Activated naive CD4-positive, alpha-beta T cell treated with anti-CD3 and anti-CD28 coated beads, Interleukin-2, amount 10 ng/mL, durations not matched to agents 7 days and 5 days (primary cell): ENCODE data around the gene GNS.
A peak's percentile ranks its signal among the peaks of the same experiment; 100 is the strongest.

Source experiments
- CTCF ChIA-PET: fragments of 350-600 bp; sonication (Branson Sonifier 250); formaldehyde crosslinking; loops from one replicate; lab custom pipeline; 2021; ENCODE audit warnings: antibody characterized with exemption; lab: Charles Lee
- DNase-seq: peaks from one replicate; pipeline ENCODE4 v3.0.0-alpha.2; 2020
- H3K27ac Mint-ChIP-seq: one replicate; pipeline ENCODE4 v1.8.0; 2021; ENCODE audit warnings: mild to moderate bottlenecking, moderate library complexity, mixed read lengths
- H3K27me3 Mint-ChIP-seq: one replicate; pipeline ENCODE4 v1.8.0; 2021; ENCODE audit warnings: mild to moderate bottlenecking, mixed read lengths
- H3K36me3 Mint-ChIP-seq: one replicate; pipeline ENCODE4 v1.8.0; 2021; ENCODE audit warnings: mixed read lengths
- H3K4me1 Mint-ChIP-seq: one replicate; pipeline ENCODE4 v1.8.0; 2021; ENCODE audit warnings: mixed read lengths
- H3K4me3 Mint-ChIP-seq: one replicate; pipeline ENCODE4 v1.8.0; 2021; ENCODE audit warnings: mild to moderate bottlenecking, moderate library complexity, mixed read lengths
- H3K9me3 Mint-ChIP-seq: one replicate; pipeline ENCODE4 v1.8.0; 2021; ENCODE audit warnings: mixed read lengths

GNS gene

DNA sequence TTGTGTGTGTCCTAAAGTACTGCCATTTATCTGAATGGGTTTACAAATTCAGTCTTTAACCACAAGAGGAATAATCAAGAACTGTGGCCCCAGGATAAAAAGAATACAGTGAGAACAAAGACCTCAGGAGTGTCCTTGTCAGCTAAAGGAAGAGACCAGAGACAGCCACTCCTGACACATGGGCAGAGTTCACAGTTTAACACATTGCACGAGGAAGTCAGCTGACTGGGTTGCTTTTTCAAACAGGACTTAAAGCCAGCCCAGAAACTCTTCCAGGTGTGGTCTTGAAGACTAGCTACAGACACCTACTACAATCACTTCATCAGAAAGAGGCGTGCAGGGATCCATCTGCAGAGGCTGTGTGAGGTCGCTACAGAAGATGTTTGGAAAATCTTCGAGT, 42.8 kb downstream of the GNS start:
- Mint-ChIP-seq H3K4me3 (no peak overlapping the region), H3K27me3 (no peaks in the 10 kb centered on the region), H3K9me3 (no peaks in the 10 kb centered on the region), H3K4me1 (peaks cover 37% of the 10 kb centered on the region), H3K27ac (peak overlapping the region; percentile 24), H3K36me3 (peaks cover 59% of the 10 kb centered on the region)
- CTCF ChIA-PET: no interaction called here
- DNase-seq: no peak

DNA sequence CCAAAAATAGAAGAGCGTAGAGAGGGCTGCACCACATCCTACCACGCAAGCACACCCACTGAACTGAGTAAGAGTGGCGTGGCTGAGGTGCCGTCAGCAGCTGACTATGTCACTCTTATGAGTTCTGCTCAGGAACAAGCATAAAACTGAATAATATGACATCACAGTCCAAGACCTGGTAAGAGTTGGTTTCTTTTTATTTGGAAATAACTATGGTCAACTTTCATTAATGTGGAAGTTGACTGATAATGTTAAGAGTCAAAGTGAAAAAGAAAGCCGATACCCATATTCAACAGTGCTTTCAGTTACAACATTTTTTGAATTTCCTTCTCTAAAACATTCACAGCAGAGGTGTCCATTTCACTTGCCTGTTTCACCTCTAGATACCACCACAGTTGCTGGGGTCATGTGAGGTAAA, 44.6 kb downstream of the GNS start:
- Mint-ChIP-seq H3K4me3 (no peak overlapping the region), H3K36me3 (peaks cover 59% of the 10 kb centered on the region), H3K9me3 (no peaks in the 10 kb centered on the region), H3K27me3 (no peaks in the 10 kb centered on the region), H3K4me1 (peaks cover 37% of the 10 kb centered on the region), H3K27ac (no peak overlapping the region)
- DNase-seq: no peak
- CTCF ChIA-PET: interaction anchor here (1.5 to 1.8 kb wide), 2 partner anchors 17 to 82 kb away, joined by 4 read pairs; no protein-coding TSS in a partner anchor

DNA sequence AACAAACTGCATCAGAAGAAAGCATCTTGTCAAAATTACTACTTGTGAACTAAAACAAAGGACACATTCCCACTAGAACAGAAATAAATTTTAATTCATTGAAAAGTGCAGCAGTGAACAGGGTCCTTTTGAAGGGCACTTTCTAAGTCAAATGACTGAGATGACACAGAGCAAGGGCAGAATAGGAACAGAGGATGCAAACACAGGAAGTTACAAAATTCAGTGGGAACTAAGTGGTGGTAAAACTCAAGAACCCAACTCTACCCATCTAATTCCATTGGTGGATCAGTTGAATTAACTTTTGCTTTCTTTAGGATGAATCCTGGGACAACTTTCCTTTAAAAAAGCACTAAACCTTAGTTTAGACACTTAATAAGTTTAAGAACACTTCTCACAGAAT, 45.8 kb downstream of the GNS start:
- CTCF ChIA-PET: interaction anchor here (1.5 to 1.8 kb wide), 2 partner anchors 15 to 83 kb away, joined by 4 read pairs; no protein-coding TSS in a partner anchor
- Mint-ChIP-seq H3K9me3 (no peaks in the 10 kb centered on the region), H3K27me3 (no peaks in the 10 kb centered on the region), H3K4me3 (no peak overlapping the region), H3K36me3 (peaks cover 60% of the 10 kb centered on the region), H3K4me1 (peaks cover 37% of the 10 kb centered on the region), H3K27ac (no peak overlapping the region)
- no peak for DNase-seq

DNA sequence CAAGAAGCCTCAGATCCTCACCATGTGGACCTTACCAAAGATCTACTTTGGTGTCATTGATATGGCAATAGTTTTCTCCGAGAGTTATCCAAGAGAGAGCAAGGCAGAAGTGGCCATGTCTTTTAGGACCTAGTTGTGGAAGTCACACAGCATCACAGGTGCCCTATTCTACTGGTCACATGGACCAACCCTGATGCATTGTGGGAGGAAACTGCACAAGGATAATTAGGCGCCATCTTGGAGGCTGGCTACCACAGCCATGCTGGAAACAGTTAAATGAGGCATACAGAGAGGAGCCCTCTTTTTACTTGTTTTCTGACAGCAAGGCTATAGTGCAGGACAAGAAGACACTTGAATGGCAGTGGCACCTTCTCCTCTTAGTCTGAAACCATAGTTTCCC, 49.8 kb downstream of the GNS start:
- H3K27me3 Mint-ChIP-seq: no peaks in the 10 kb centered on the region
- H3K27ac Mint-ChIP-seq: no peak overlapping the region
- H3K4me1 Mint-ChIP-seq: peaks cover 14% of the 10 kb centered on the region
- CTCF ChIA-PET: no interaction called here
- DNase-seq: no peak
- H3K36me3 Mint-ChIP-seq: peaks cover 45% of the 10 kb centered on the region
- H3K9me3 Mint-ChIP-seq: no peaks in the 10 kb centered on the region
- H3K4me3 Mint-ChIP-seq: no peak overlapping the region

DNA sequence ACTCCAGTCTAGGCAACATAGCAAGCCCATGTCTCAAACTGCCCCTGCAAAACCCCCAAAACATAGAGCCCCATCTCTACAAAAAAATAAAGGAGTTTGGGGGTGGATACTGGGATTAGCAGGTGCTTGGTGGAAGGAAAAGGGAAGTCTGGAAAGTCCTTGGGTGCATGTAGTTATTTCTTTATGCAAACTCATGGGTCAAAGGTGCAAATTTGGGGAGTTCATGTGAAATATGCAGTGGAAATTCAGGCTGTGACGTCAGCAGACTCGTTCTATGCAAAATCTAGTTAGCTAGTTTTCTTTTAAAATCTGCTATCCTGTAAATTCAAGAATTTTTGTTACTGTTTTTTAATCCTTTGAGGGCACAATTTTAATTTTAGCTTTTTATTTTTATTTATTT, 51.3 kb downstream of the GNS start:
- CTCF ChIA-PET: interaction anchor here (0.7 to 1.8 kb wide), 2 partner anchors 103 to 160 kb away, joined by 3 to 4 read pairs; no protein-coding TSS in a partner anchor
- H3K9me3 Mint-ChIP-seq: no peaks in the 10 kb centered on the region
- H3K27ac Mint-ChIP-seq: no peak overlapping the region
- no peak overlapping the region for H3K4me3 Mint-ChIP-seq
- peaks cover under 1% of the 10 kb centered on the region for H3K4me1 Mint-ChIP-seq
- H3K36me3 Mint-ChIP-seq: peaks cover 31% of the 10 kb centered on the region
- no peaks in the 10 kb centered on the region for H3K27me3 Mint-ChIP-seq
- DNase-seq: no peak

DNA sequence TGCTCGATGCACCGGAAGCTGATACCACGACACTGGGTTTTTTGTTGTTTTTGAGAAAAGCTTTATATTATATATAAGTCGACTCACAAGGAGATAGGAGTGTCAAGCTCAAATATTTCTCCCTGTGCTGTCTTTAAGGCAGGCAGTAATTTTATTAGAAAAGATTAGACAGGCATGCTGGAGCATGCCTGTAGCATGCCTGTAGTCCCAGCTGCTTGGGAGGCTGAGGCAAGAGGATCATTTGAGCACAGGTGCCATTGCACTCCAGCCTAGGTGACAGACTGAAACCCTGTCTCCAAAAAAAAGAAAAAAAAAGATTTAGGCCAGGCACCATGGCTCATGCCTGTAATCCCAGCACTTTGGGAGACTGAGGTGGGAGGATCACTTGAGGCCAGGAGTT, 51.8 kb downstream of the GNS start:
- DNase-seq: no peak
- Mint-ChIP-seq H3K36me3 (peaks cover 31% of the 10 kb centered on the region), H3K27ac (peak overlapping the region; percentile 52), H3K4me1 (no peaks in the 10 kb centered on the region), H3K4me3 (no peak overlapping the region), H3K27me3 (no peaks in the 10 kb centered on the region), H3K9me3 (no peaks in the 10 kb centered on the region)
- CTCF ChIA-PET: interaction anchor here (0.7 to 1.8 kb wide), 3 partner anchors 103 to 159 kb away, joined by 3 to 4 read pairs (median 3); no protein-coding TSS in a partner anchor

DNA sequence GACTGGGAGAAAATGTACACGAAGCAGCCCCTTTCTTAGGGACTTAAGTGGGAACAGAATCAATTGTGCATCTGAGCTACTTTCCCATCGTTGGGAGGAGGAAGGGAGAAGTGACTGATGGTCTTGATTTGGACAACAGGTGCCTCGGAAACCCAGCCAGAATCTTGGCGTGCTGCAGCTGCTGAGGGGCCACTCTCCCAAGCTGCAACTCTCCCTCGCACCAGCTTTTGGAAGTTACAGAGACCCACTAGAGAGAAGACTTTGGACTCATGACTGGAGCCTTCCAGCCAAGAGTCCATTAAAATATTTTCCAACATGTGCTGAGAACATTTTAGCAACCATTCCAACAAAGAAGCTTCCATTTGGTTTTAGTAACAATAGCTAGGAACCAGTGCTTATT, 52.3 kb downstream of the GNS start:
- CTCF ChIA-PET: interaction anchor here (0.8 to 1.8 kb wide), 2 partner anchors 158 to 159 kb away, joined by 3 to 4 read pairs; no protein-coding TSS in a partner anchor
- H3K36me3 Mint-ChIP-seq: peaks cover 34% of the 10 kb centered on the region
- peaks cover 3% of the 10 kb centered on the region for H3K4me1 Mint-ChIP-seq
- no peak for DNase-seq
- H3K9me3 Mint-ChIP-seq: no peaks in the 10 kb centered on the region
- no peak overlapping the region for H3K27ac Mint-ChIP-seq
- no peak overlapping the region for H3K4me3 Mint-ChIP-seq
- H3K27me3 Mint-ChIP-seq: no peaks in the 10 kb centered on the region

DNA sequence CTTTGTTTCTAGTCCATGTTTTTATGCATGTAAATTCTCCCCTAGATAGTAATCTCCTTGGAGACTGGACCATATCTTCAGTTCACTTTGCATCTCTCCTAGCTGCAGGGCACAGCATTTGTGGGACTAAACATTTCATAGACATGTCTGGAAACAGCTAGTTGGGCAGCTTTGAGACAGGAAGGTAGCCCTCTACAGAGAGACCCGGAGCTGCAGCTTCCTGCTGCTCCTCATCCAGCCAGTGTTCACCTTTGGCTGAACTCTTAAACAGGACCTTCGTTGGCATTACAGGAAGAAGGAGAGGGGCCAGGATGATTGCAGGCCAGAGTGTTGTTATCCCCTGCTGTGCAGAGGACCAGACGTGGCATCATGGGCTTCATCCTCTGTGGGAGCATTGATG, 52.9 kb downstream of the GNS start:
- CTCF ChIA-PET: interaction anchor here (1.8 kb wide), 1 partner anchor 158 kb away, joined by 4 read pairs; no protein-coding TSS in a partner anchor
- no peak for DNase-seq

DNA sequence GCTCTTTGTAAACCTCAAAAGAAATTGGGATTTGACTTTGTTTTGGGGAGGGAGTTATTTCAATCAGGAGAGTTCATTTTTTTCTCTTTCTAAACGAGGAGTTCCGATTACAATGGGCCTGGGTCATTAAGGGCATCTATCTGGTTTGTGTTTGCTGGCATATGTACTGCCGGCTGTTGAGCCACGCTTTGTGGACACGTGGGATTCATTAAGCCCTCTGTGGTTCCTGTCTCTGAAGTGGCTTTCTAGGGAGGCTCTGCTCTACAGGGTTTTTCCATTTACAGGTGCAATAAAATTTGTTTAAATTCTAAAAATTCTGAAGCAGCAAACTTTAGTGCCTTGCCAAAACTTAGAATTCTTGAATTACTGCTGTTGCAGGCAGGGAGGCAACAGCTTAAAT, 57.9 kb downstream of the GNS start:
- no peak for DNase-seq
- Mint-ChIP-seq H3K27ac (peak overlapping the region; percentile 64), H3K4me3 (no peak overlapping the region), H3K4me1 (peaks cover 43% of the 10 kb centered on the region), H3K9me3 (no peaks in the 10 kb centered on the region), H3K27me3 (no peaks in the 10 kb centered on the region), H3K36me3 (peaks cover 48% of the 10 kb centered on the region)
- CTCF ChIA-PET: interaction anchor here (1.0 to 1.9 kb wide), 3 partner anchors 91 to 152 kb away, joined by 4 to 13 read pairs (median 5); partner anchors contain the start of gene RASSF3

More for the DNA sequence above, 52.9 kb downstream of the GNS start:
- H3K36me3 Mint-ChIP-seq: peaks cover 38% of the 10 kb centered on the region
- no peak overlapping the region for H3K4me3 Mint-ChIP-seq
- H3K4me1 Mint-ChIP-seq: peaks cover 7% of the 10 kb centered on the region
- H3K27ac Mint-ChIP-seq: peak overlapping the region; percentile 62
- H3K27me3 Mint-ChIP-seq: no peaks in the 10 kb centered on the region
- H3K9me3 Mint-ChIP-seq: no peaks in the 10 kb centered on the region

DNA sequence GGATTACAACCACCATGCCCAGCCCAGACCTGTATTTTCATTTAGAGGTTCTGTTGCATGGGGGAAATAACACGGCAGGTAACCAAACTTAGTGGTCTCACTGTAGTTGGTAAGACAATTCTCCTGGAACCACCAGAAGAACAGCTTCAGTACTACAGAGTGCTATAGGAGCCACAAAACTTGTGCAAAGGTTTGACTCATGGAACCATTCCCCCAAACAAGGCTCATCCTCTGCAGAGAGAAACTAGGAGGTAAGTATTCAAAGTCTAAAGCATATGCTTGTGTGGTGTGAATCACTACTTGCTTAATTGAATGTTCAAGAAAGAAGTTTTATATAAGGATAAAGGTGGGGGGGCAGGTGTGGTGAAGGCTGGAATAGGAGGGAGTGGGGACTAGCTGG, 58.7 kb downstream of the GNS start:
- Mint-ChIP-seq H3K9me3 (no peaks in the 10 kb centered on the region), H3K27ac (peak overlapping the region; percentile 64), H3K4me3 (no peak overlapping the region), H3K27me3 (no peaks in the 10 kb centered on the region), H3K36me3 (peaks cover 49% of the 10 kb centered on the region), H3K4me1 (peaks cover 50% of the 10 kb centered on the region)
- no peak for DNase-seq
- CTCF ChIA-PET: interaction anchor here (0.8 to 1.9 kb wide), 6 partner anchors 18 to 151 kb away, joined by 3 to 13 read pairs (median 4); partner anchors contain the start of gene RASSF3

DNA sequence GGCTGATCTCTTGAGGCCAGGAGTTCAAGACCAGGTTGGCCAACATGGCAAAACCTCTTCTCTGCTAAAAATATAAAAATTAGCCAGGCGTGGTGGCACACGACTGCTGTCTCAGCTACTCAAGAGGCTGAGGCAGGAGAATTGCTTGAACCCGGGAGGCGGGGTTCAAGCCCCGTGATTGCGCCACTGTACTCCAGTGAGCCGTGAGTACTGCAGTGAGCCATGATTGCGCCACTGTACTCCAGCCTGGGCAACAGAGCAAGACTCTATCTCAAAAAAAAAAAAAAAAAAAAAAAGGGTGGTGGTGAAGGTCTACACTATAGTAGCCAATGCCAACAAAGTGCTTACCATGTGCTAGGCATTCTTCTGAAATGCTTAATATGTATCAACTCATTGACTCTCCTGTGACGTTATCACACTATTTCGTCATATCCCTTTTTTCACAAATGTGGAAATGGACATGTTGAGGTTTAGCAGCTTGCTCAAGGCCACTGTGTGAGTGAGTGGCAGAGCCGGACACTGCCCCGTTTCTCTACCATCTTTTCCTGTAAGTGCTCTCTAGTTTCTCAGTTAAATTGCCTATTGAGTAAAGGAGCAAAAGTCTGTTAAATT, 59.6 kb downstream of the GNS start:
- Mint-ChIP-seq H3K27ac (no peak overlapping the region), H3K9me3 (no peaks in the 10 kb centered on the region), H3K4me3 (no peak overlapping the region), H3K36me3 (peaks cover 53% of the 10 kb centered on the region), H3K4me1 (peaks cover 57% of the 10 kb centered on the region), H3K27me3 (no peaks in the 10 kb centered on the region)
- CTCF ChIA-PET: interaction anchor here (0.6 to 1.9 kb wide), 4 partner anchors 36 to 182 kb away, joined by 3 to 13 read pairs (median 4); partner anchors contain the start of gene RASSF3
- DNase-seq: no peak

DNA sequence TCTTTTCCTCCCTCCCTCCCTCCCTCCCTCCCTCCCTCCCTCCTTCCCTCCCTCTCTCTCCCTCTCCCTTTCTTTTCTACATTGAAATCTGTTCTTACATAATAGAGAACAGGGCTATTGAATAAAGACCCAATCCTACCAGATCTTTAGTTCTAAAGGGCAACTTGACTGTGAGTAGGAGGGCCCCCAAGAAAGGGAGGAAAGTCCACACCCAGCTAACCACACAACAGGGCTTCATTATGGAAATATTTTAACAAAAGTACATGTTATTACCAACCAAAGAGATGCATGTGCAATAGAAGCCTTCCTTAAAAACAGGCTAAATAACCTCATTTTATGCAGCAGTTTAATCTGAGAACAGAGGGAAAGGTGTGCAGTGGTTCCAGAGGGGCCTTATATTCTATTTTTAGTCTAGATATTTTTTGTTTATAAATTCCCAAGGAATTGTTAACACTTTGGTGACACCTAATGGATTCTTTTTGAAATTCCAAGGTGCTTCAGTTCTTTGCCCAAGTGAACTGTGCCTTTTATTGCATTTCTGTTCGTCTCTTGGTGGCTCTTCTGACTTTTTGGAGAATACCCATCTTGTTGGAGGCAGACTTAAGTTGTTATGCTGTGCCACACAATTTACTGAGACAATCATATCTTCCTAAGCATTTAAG, 63.0 kb downstream of the GNS start:
- CTCF ChIA-PET: interaction anchor here (0.7 to 5.5 kb wide), 11 partner anchors 11 to 147 kb away, joined by 3 to 110 read pairs (median 6); no protein-coding TSS in a partner anchor
- peaks cover 61% of the 10 kb centered on the region for H3K36me3 Mint-ChIP-seq
- no peaks in the 10 kb centered on the region for H3K9me3 Mint-ChIP-seq
- H3K4me1 Mint-ChIP-seq: peaks cover 80% of the 10 kb centered on the region
- no peak overlapping the region for H3K4me3 Mint-ChIP-seq
- no peak for DNase-seq
- H3K27me3 Mint-ChIP-seq: no peaks in the 10 kb centered on the region
- H3K27ac Mint-ChIP-seq: peak overlapping the region; percentile 64

DNA sequence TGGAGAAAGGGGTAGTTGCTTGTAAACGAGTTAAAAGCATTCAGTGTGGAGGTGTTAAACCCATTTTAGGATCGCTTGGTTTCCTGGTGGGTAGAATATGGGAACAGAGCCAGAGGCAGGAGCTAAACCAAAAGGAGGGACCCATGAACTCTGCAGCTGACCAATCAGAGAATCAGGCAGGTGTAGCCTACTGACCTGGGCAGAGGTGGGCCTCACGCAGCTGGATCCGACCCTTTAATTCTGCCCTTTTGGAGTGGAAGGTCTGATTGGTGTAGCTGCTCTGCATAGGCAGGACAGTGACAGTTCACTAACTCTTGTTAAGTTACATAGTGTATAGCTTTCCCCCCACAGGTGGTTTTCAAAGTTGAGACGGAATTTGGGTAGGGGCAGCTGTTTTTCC, 63.7 kb downstream of the GNS start:
- no peaks in the 10 kb centered on the region for H3K9me3 Mint-ChIP-seq
- peaks cover 56% of the 10 kb centered on the region for H3K36me3 Mint-ChIP-seq
- no peaks in the 10 kb centered on the region for H3K27me3 Mint-ChIP-seq
- H3K27ac Mint-ChIP-seq: peak overlapping the region; percentile 21
- peaks cover 75% of the 10 kb centered on the region for H3K4me1 Mint-ChIP-seq
- CTCF ChIA-PET: interaction anchor here (0.7 to 5.5 kb wide), 7 partner anchors 10 to 146 kb away, joined by 3 to 110 read pairs (median 5); no protein-coding TSS in a partner anchor
- no peak for DNase-seq
- no peak overlapping the region for H3K4me3 Mint-ChIP-seq
